HL-60 (cell line): Measurements from ENCODE around the gene HMCN1.

ENCODE experiments used
- POLR2AphosphoS5 ChIP-seq: IDR thresholded peaks from 2 replicates; pipeline ENCODE4 v1.6.1; 2012; ENCODE audit warnings: low read depth
- SPI1 ChIP-seq: IDR thresholded peaks from 2 replicates; pipeline ENCODE4 v1.6.1; 2012; ENCODE audit warnings: low read depth, mild to moderate bottlenecking, borderline replicate concordance
- TF ChIP-seq, protein P1 (sequence below): IDR thresholded peaks from one replicate; pipeline ENCODE4 v1.5.1; 2011; ENCODE audit warnings: low read length, control low read depth, inconsistent platforms; ENCODE audit not compliant: insufficient read depth
- TF ChIP-seq, protein P2 (sequence below): IDR thresholded peaks from 2 replicates; pipeline ENCODE4 v1.6.1; 2012; ENCODE audit warnings: low read depth; ENCODE audit not compliant: insufficient replicate concordance

DNA sequence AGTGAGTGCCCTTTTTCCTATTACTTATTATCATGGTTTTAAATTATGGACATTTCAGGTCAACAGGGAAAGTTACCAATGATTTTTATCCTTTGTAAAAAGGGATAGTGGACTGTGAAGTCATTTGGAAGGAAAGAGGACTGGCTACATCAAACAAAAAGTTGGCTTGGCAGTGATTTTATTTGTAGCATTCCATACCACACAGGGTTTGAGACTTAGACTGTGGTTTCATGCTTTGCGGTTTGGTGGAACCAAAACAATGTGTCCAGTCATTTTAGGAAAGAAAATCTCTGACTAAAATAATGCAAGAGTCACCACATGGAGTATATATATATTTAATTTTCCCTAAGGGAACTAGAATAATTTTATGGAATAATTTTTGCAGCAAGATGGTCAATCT, 239.5 kb downstream of the HMCN1 start:
- TF ChIP-seq, protein P1, sequence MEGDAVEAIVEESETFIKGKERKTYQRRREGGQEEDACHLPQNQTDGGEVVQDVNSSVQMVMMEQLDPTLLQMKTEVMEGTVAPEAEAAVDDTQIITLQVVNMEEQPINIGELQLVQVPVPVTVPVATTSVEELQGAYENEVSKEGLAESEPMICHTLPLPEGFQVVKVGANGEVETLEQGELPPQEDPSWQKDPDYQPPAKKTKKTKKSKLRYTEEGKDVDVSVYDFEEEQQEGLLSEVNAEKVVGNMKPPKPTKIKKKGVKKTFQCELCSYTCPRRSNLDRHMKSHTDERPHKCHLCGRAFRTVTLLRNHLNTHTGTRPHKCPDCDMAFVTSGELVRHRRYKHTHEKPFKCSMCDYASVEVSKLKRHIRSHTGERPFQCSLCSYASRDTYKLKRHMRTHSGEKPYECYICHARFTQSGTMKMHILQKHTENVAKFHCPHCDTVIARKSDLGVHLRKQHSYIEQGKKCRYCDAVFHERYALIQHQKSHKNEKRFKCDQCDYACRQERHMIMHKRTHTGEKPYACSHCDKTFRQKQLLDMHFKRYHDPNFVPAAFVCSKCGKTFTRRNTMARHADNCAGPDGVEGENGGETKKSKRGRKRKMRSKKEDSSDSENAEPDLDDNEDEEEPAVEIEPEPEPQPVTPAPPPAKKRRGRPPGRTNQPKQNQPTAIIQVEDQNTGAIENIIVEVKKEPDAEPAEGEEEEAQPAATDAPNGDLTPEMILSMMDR = no peak
- TF ChIP-seq SPI1 (no peak), POLR2AphosphoS5 (no peak)
- TF ChIP-seq, protein P2, sequence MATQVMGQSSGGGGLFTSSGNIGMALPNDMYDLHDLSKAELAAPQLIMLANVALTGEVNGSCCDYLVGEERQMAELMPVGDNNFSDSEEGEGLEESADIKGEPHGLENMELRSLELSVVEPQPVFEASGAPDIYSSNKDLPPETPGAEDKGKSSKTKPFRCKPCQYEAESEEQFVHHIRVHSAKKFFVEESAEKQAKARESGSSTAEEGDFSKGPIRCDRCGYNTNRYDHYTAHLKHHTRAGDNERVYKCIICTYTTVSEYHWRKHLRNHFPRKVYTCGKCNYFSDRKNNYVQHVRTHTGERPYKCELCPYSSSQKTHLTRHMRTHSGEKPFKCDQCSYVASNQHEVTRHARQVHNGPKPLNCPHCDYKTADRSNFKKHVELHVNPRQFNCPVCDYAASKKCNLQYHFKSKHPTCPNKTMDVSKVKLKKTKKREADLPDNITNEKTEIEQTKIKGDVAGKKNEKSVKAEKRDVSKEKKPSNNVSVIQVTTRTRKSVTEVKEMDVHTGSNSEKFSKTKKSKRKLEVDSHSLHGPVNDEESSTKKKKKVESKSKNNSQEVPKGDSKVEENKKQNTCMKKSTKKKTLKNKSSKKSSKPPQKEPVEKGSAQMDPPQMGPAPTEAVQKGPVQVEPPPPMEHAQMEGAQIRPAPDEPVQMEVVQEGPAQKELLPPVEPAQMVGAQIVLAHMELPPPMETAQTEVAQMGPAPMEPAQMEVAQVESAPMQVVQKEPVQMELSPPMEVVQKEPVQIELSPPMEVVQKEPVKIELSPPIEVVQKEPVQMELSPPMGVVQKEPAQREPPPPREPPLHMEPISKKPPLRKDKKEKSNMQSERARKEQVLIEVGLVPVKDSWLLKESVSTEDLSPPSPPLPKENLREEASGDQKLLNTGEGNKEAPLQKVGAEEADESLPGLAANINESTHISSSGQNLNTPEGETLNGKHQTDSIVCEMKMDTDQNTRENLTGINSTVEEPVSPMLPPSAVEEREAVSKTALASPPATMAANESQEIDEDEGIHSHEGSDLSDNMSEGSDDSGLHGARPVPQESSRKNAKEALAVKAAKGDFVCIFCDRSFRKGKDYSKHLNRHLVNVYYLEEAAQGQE = no peak
